NCI-H2171 treated with DMSO at 0.1 percent for 48 hours (cell line): ENCODE data around the gene PDE2A.

Source experiments
- DNase-seq: peaks from one replicate; lab custom pipeline; 2025; lab: John Stamatoyannopoulos, UW

Gene PDE2A

DNA sequence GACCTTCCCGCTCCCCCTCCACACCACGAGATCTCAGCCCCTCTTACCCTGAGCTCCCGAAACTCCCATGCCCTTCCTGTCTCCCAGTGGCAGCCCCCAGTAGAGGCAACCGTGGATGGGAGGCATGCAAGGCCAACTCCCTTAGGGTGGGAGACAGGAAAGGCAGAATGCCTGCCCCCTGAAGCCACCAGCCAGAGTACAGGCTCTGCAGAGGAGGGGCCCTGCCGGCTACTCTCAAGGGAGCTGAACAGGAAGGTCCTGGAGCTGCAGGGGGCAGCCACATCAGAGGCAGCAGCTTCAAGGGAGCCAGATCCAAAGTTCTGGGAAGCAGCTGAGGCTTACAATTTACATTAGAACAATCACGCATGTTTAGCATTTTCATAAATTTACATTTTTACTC lies 38.3 kb downstream of the PDE2A start:
- DNase-seq: no peak

DNA sequence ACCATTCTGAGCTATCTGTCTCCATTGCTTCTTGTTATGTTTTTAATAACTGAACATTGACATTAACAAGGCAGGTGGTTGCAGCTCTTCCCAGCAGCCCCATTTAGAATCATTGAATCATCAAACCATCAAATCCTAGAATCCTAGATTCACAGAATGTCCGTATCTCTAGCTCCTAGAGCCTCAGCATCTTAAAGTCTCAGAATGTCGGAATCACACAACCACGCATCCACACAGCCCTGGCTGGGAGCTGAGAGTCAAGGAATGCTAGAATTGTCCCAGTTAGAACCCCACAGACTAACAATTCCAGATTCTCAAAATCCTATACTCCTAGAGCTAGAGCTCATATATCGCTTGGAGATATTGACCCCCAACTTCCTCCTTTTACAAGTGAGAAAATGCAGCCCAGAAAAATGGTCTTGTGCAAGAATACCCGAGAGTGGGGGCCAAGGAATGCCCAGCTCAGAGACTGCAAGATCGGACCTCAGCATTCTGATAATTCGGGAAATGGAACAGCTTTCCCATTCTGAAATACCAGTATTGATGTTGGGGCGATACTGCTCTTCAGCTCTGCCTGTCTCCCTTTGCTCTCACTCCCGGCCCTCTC lies 38.8 kb downstream of the PDE2A start:
- DNase-seq: no peak

DNA sequence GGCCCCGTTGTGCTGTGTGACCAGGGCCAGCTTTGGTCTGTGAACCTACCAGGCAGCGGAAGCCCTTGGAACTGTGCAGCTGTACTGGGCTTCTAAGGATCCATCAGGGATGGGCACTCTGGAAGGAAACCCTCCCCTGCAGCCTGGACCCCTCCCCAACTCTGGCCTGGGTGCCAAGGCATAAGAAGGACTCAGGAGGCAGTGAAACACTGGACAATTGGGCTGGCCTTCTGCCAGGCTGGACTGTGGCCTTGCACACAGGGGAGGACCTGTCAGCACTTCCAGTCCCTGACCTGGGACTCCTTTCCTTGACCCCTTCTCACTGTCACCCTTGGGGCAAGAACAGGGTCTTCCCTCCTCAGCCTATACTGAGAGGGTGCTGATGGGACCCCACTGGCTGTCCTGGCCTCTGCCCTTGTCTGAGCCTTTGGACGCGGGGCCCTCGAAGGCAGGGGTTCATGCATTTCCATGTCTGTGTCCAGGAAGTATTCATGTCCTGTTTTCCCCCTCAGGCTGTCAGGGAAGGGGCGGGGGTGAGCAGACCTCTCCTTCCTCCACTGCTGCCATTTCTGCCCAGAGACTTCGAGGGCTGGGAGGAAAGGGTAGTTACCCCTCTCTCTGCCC lies 39.6 kb downstream of the PDE2A start:
- no peak for DNase-seq

DNA sequence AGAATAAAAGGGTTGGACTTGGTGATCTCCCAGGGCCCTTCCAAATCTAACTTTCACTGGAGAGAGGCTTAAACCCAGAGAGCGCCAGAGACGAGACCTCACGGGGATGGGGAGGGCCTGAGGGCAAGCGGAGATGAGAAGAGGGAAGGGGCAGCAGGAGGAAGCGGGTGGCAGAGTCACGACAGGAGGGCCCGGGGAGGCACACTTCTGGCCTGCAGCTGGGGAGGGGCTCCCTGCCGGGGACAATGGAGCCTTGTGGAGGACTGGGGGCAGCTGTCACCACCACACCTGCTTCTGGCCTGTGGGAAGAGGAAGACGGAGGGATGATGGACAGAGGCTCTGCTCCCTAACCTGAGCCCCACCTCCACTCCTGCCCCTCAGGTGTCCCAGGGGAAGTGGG lies 40.2 kb downstream of the PDE2A start:
- DNase-seq: no peak

DNA sequence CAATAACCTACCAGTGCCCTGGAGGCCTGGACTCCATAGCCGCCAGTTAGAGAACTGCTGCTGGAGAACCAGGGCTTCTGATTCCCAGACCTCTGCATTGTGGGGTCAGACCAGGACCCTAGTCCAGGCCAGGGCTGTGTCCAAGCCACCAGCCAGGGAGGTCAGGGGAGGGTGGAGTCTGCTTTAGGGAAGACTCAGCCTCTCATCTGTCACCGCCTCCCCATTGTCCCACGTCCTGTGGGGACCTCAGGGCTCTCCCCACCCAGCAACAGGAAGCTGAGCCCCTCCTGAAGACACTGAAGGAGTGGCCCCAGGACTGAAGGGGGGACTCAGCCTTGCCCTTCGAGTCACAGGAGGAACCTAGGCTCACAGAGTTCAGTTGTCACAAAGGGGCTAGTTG lies 41.2 kb downstream of the PDE2A start:
- DNase-seq: no peak

DNA sequence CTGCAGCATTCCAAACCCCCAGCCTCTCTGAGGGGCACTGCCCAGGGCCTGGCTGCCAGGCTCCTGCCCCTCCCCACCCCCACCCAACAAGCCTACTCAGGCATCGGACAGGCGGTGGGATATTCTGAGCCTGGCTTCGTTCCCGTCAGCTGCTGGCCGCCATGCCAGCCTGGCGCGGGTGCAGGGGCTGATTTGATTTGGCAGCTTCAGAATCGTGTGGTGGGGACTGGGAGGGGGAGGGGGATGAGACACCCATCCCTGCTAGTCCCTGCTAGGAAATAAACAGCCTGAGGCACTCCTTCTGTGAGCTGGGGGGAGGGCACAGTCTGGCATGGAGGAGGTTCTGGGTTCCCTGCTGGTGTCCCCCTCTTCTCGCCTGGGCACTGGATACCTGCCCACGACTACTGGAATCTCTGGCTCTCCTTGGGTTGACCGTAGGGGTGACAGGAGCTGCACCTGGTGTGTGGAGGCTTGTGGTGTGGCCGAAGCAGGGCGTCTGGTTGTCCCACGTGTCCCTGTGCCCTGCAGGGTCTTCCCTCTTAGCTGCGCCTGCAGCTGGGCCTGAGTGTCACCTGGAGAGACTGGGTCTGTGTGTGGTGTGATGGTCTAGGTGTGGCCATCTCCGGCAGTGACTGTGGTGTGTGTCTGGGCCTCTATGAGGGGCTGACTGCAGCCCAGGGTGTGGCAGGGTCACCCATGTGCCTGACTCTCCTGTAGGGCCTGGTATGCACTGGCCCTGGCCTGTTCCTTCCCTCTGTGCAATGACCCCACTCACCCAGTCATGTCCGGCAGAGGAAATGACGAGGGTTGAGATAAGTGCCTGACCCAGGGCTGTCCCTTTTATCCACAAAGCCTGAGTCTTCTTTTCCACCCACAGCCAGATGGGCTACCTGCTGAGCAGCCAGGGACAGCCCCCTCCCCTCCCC lies 42.2 kb downstream of the PDE2A start:
- no peak for DNase-seq

DNA sequence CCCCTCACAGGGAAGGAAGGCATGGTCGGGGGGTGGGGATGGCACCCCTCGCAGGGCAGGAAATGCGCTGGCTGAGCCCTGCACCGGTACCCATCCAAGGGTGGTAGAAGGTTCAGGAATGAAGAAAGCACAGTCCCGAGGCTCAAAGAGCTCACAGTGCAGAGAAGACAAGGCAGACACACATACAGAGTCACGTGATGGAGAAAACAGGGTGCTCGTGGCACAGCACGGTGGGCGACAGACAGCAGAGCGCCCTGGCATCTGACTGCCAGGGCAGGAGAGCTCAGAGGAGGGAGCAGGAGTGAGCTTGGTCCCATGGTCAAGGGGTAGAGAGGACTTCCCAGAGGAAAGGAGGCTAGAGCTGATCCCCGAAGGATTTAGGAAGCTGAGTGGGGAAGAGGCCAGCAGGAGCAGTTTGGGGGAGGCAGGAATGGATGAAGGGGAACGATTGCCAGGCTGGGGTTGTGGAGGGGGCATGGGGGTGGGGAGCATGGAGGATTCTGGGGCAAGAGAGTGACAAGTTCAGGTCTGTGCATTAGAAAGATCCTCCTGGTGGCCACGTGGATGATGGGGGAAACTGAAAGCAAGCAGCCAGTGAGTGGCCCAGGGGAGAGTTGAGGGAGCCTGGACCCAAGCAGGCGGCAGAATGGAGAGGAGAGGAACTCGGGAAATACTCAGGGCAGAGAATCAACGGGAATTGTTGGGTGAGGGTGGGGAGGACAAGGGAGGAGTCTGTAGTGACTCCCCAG lies 43.9 kb downstream of the PDE2A start:
- DNase-seq: no peak

DNA sequence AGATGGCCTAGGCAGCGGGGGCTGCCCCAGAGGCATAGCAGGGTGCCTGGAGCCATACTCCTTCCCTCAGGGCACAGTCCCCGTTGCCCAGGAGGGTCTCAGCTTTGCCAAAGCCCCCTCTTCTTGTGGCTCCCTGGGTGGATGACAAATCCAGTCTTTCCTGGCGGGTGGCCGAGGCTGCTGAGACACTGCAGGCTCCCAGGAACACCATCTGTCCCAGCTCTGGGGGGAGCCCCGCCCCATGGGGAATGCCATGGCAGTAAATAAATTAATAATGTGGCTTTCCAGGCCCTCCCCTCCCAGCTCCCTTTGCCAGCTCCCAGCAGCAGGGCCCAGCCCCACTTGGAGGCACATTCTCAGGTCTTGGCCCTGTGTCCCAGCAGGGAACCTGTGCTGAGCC lies 45.0 kb downstream of the PDE2A start:
- peak; percentile 94 for DNase-seq

DNA sequence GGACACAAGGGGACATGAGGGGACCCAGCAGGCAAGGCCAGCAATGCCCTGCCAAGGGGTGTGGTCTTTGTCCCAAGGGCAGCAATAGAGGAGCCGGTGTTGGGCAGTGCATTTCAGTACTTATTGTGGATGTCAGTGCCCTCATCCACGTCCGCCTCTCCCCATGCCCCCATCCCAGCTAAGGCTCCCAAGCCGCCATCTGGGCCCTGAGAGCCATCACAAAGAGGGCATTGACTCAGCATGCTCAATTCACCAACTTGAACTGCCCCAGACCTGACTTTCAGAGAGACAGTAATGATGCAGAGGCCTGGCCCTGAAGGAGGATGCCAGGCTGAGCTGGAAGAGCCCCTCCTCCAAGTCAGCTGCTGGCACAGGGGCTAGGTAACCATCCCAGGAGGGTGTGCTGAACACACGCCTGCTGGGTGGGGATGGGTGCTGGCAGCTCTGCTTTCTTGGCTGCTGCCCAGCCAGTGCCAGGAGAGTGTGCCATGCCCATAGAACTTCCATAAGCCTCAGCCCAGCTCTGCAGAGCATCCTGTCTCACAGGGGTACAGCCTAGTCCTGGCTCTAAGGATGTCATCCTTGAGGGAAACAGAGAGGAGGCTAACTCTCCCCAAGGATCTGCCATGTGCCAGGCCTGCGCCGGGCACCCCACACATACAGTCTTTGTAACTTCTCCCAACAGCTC lies 46.5 kb downstream of the PDE2A start:
- peak; percentile 24 for DNase-seq

DNA sequence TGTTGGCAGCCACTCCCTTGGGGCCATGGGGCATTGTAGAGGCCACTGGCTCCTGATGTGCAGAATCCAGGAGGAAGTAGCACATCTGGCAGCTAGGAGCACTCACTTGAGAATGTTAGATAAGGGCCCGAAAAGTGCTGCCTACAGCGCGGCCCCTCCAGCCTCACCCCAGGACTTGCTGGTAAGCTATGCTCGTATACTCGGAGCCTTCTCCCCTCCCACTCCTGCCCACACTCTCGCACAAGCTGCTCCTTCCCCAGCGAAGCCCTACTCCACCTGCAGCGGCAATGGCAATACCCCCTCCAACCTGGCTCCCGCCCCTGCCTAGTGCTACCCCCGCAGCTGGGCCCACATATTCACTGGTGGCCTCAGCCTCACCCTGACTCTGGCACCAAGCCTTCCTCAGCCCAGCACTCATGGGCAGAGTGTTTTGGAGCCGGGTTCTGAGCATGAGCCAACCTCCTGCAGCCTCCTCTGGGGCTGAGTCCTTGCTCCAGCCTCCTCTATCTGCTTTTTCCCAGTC lies 47.7 kb downstream of the PDE2A start:
- DNase-seq: peak; percentile 64

DNA sequence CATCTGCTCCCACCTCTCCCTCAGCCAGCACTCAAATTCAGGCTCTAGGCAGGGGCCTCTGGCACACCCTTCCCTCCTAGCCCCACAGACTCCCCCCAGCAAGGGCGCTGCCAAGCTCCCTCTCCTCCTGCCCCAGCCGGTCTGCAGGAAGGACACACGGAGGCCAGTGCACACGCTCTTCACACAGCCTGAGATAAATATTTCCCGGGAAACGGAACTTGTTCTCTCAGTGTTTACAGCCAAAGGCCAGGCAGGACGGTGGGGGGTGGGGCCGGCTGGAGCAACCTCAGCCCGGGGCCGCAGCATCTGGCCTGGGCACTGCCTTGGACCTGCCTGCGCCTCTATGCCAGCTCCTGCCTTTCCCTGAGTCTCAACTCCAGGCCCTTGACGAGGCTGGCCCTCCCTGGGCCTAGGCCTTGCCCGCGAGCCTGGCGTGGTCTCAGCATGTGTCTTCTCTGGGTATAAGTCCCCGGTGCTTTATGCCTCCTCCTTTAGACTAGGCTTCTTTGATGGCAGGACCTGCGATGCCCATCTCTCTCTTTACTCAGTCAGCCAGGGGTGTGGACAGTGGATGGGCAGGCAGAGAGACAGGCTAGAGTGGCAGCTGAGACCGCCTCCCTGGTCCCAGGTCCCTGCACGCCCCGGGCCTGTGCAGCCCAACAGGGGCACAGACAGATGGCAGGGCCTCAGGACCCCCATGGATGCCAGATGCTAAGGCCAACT lies 48.4 kb downstream of the PDE2A start:
- DNase-seq: no peak

DNA sequence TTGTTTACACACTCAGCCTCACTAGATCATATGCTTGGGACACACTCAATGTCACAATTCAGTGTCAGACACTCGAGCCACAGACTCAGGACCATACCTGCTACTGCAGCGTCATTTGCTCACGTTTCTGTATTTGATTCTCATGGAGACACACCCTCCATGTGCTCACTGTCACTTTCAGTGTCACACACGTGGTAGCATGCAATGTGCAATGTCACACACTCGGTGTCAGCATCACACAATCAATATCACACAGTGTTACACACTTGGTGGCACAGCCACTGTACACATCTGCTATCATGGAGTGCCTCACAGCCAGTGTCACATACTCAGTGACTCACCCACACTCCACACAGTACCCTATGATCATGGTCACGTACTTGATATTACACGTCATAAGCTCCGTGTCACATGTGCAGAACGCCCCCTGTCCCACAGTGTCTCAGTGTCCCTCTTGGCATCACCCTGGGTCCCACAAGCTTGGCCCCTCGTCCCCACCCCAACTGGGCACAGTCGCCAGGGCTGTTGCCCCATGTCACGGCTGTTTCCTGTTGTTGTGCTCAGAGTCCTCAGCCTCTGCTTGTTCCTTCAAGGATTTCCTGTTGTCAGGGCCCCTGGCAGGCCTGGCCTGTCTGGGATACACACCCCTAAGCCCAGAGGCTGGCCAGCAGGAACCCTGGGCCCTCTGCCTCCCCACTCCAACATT lies 49.6 kb downstream of the PDE2A start:
- no peak for DNase-seq

DNA sequence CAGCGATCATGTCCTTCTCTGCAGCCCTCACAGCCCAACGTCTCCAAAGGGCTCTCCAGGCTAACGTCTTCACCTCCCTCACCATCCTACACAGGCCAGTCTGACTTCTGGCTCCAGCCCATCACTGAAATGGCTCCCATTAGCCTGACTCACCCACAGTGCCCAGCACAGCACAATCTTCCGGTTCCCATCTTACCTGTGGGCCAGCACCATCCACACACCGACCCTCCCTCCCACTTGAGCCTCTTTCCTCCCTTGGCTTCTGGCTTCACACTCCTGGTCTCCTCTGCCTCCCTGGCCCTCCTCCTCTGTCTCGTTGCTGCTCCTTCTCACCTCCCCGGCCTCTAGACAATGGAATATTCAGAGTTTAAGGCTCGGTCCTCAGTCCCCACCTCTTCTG lies 51.2 kb downstream of the PDE2A start:
- no peak for DNase-seq

DNA sequence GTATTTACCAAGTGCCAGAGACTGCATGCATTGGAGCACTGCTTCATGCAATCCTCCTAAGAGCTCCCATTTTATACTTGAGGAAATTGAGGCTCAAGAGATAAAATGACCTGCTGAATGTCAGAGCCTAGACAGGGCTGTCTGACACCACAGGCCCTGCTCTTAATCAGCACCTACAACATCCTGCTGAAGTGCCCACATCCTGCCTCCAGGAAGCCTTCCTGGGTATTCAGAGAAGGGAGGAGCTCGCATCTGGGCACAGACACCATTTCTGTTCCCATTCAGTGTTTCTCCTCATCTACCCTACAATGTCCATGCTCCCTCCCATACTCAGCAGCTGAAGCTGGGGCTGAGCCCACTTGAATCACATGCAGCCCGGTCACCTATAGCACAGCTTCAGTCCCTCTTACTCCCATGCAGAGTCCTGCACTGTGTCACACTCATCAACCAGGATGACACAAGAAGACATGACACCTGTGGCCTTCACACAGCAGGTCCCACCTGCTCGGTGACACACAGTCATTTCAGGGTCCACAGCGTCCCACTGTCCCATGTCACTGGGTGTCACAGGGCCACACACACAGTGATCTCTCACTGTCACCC lies 53.1 kb downstream of the PDE2A start:
- DNase-seq: no peak

DNA sequence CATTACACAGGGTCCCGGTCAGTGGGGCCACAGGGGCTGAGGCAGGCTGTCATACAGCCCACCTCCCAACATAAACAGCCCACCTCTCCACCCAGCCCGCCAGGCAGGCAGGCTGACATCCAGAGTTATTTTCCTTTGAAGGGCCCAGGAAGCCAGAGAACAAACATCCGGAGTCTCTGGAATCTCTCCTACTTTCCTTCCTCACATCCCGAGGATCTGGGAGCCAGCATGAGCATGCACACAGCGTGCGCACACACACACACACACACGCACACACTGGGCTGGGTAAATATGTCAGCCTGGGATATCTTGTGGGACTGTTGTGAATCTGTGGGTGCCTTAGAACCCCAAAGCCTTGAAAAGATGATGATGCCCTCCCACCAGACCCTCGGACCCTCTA lies 55.4 kb downstream of the PDE2A start:
- no peak for DNase-seq

DNA sequence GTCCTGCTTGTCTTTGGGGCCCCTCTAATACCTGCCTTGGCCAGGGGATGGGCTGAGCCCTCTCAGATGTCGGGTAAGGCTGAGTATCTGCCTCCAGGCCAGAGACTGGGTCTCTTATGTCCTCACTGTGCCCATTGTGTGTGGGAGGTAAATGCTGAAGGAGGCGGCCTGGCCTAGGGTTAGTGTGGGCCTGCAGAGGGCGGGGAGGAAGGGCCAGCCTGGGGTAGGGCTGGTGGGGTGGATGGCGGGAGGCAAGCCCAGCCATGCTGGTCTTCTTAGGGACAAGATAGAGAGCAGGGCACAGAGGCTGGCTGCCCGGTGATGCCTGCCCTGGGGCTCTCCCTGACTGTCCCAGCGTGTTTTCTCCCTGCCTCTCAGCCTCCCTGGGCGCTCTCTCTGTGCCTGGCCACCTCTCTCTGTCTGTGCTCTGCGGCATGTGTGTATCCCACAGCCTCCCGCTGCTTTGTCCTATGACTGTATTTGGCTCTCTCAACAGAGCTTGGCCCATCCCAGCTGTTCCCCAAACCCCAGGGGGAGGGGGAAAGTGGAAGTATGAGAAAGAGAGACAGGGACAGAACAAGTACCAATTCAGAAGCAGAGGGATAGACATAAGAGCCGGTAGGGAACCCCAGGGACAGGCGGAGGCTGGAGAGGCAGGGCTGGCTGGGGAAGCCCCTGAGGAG lies 57.0 kb downstream of the PDE2A start:
- peak; percentile 82 for DNase-seq

DNA sequence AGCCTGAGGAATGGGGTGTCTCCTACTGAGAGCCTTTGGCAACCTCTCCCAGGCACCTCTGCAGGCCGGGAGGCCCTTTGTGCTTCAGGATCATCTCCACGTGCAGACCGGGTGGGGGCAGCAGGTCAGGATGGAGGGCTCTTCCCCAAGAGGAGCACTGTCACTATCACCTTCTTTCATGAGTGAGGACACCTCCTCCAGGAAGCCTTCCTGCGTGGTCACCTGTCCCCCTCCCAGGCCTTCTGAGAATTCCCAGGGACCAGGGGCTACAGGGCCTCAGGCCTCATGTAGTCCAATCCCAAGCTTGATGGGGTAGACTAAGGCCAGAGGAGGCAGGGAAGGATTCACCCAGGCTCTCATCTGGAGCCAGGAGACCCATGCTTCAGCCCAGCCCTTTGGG lies 57.6 kb downstream of the PDE2A start:
- no peak for DNase-seq

DNA sequence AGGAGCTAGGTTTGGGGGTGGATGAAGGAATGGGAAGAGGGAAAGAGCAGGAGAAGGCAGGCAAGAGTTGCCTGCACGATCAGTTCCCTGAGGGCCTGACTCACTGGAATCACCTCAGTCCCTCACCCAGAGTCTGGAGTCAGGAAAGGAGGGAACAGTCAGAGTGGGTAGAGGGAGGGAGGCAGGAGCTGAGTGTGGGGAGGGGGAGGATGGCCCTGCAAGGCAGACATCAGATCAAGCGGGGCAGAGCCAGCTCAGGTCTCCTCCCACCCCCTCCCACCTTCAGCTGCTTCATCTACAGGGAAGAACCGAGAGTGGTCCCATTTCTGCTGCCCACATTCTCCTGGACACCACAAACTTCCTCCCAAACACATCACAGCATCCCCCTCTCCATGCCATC lies 58.9 kb downstream of the PDE2A start:
- no peak for DNase-seq

DNA sequence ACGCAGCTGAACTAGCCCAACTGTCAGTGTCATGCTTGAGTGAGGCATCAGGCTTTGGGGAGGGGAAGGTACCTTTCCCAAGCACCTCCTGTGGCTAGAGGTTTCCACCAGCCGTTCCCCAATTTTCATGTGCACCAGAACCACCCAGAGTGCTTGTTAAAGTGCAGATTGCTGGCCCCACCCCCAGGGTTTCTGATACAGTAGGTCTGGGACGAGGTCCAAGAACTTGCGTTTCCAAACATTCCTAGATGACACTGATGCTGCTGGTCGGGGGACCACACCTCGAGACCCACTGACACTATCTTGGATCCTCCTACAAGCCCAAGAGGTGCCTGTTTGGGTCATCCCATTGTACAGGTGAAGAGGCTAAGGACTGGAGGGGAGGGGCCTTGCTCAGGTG lies 59.8 kb downstream of the PDE2A start:
- peak; percentile 29 for DNase-seq
